Gastroesophageal sphincter (tissue), 3 donors: ENCODE measurements around the gene TTC9.

Source experiments
- EP300 ChIP-seq: sonication (generic); formaldehyde crosslinking; IDR thresholded peaks from one replicate; pipeline ENCODE4 v1.6.1; 2017; ENCODE audit warnings: antibody characterized with exemption, mild to moderate bottlenecking
- POLR2A ChIP-seq, 2 donors: fragments of 450-650 bp; IDR thresholded peaks; one replicate each; pipeline ENCODE4 v1.6.1; 2017; ENCODE audit warnings: antibody characterized with exemption in 2 of 2, mild to moderate bottlenecking in 2 of 2, moderate library complexity in 1 of 2
- POLR2AphosphoS5 ChIP-seq: sonication (generic); formaldehyde crosslinking; IDR thresholded peaks from one replicate; pipeline ENCODE4 v1.6.1; 2017; ENCODE audit warnings: antibody characterized with exemption
- TF ChIP-seq, protein P1 (sequence below), 4 experiments: fragments of 200-600 bp in 2 of 4; fragments of 450-650 bp in 2 of 4; sonication (generic) in 1 of 4; IDR thresholded peaks; one replicate each; pipeline ENCODE4 v1.5.1; 2017 to 2019; ENCODE audit warnings: antibody characterized with exemption in 4 of 4, mild to moderate bottlenecking in 2 of 4, moderate library complexity in 2 of 4

DNA sequence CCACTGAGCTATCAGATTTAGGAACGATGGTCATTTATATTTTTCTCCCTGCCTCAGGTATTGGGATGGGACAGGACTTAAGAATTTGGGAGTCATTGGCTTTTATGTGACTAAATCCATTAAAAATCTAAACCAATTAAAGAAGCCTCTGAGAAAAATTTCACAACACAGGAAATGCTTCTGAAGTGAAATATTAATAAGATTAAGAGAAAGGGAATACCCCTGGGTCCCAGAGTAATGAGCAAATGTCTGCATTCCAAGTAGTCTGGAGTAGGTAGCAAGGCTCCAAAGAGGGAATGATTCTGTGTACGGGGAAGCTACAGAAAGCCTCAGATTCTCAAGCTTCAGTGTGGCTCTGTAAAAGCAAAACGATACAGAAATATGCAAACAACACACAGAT, 40.6 kb upstream of the TTC9 start:
- TF ChIP-seq, protein P1, sequence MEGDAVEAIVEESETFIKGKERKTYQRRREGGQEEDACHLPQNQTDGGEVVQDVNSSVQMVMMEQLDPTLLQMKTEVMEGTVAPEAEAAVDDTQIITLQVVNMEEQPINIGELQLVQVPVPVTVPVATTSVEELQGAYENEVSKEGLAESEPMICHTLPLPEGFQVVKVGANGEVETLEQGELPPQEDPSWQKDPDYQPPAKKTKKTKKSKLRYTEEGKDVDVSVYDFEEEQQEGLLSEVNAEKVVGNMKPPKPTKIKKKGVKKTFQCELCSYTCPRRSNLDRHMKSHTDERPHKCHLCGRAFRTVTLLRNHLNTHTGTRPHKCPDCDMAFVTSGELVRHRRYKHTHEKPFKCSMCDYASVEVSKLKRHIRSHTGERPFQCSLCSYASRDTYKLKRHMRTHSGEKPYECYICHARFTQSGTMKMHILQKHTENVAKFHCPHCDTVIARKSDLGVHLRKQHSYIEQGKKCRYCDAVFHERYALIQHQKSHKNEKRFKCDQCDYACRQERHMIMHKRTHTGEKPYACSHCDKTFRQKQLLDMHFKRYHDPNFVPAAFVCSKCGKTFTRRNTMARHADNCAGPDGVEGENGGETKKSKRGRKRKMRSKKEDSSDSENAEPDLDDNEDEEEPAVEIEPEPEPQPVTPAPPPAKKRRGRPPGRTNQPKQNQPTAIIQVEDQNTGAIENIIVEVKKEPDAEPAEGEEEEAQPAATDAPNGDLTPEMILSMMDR (IDR thresholded peaks at IDR 0.05), result no peak
- TF ChIP-seq POLR2A (IDR thresholded peaks at IDR 0.05) (no peak), EP300 (no peak), POLR2AphosphoS5 (no peak)
